WI38 (cell line): ENCODE results near the gene LPIN1.

ENCODE experiments used
- H3K4me3 ChIP-seq: 2 replicates; pipeline ENCODE4 v1.5.1; 2011; ENCODE audit warnings: low read depth, mild to moderate bottlenecking, control low read depth, low read length
- TF ChIP-seq, protein P1 (sequence below): IDR thresholded peaks from 2 replicates; pipeline ENCODE4 v1.5.1; 2012; ENCODE audit warnings: low read depth, mild to moderate bottlenecking, control low read depth, low read length

The LPIN1 gene

DNA sequence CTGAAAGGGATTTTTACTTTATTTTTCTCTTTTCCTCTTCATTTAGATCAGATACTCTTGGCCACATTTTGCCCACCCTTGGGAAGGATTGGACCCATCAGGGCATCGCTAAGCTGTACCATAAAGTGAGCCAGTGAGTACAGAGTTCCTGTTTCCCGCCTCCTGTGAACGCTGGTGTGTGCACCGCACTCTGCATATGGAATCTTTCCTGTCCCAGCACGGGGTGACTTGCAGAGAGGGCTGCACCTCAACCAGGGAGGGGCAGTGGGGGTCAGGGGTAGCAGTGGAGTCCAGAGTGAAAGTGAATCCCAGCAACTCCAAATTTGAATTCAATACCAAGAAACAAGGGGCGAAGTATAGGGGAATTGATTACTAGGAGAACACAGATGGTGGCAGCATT, 58.6 kb downstream of the LPIN1 start:
- TF ChIP-seq, protein P1, sequence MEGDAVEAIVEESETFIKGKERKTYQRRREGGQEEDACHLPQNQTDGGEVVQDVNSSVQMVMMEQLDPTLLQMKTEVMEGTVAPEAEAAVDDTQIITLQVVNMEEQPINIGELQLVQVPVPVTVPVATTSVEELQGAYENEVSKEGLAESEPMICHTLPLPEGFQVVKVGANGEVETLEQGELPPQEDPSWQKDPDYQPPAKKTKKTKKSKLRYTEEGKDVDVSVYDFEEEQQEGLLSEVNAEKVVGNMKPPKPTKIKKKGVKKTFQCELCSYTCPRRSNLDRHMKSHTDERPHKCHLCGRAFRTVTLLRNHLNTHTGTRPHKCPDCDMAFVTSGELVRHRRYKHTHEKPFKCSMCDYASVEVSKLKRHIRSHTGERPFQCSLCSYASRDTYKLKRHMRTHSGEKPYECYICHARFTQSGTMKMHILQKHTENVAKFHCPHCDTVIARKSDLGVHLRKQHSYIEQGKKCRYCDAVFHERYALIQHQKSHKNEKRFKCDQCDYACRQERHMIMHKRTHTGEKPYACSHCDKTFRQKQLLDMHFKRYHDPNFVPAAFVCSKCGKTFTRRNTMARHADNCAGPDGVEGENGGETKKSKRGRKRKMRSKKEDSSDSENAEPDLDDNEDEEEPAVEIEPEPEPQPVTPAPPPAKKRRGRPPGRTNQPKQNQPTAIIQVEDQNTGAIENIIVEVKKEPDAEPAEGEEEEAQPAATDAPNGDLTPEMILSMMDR: no peak

DNA sequence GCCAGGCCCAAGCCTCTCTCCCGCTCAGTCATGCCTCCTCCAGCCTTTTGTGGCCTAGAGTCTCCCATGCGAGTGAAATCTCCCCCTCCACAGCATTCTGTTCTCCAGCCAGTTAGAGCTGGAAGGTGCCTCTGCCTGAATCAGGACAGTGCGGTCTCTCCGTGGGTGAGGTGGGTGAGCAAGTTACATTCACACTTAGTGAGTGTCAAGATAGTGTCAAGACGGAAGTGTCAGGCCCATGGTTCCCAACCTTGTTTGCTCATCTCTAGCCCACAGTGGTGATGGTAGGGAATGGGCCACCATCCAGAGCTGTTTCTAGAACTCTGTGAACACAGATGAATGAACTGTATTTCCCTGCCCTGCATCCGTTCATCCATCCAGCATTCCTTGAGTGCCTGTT, 59.5 kb downstream of the LPIN1 start:
- TF ChIP-seq, protein P1: no peak
- H3K4me3 ChIP-seq: no peak overlapping the region

More for the DNA sequence above, 58.6 kb downstream of the LPIN1 start:
- H3K4me3 ChIP-seq: no peak overlapping the region

DNA sequence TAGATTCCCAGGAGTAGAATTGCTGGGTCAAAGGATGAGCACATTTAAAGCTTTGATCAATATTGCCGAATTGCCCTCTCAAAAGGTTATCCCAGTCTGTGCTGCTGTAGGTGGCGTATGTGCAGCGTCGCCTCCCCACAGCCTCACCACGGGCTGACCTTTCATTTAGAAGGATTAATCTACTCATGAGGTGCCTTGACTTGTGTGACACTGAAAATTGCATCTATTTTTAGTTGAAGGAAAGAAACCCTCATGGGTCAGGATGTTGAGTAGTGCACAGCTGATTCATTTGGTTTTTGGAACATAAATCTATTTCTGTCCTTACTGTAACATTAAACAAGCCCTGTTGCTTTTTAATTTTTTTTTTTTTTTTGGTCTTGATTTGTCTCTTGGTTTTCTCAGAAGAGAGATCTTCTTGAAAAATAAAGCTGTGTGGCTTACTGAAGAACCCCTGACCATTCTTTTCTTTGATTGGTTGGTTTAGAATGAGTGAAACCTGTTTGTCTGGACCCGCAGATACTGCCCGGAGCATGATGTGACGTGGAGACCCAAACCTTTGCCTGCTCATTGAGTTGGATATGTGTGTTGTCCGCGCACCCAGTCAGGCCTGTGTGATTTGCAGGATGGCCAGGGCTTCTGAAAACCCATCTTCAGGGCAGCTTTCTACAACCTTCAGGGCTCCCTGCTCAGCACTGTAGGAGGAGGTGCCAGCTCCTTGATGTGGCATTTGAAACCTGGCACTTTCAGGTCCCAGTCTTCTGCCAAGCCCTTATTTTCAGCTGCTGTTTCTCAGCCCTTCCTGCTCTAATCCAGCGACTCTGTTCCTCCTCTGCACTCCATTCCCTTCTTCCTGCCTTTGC, 61.0 kb downstream of the LPIN1 start:
- H3K4me3 ChIP-seq: no peak overlapping the region
- TF ChIP-seq, protein P1: no peak

DNA sequence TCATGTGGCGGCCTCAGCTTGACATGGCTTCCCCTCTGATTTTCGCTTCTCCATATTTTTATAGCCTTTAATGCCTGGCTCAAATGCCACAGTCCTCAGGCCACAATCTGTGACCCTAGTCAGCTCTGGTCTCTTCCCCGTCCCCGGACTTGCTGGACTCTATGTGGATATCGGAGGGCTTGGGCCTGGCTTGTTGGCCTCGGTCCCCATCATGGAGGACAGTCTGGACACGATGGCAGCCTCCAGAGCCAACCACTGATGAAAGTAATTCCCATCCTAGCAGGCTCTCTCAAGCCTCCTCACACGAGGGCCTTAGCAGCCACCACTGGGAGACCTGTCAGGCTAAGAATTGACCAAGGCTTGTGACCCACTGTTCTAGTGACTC, 61.6 kb downstream of the LPIN1 start:
- TF ChIP-seq, protein P1: no peak
- H3K4me3 ChIP-seq: no peak overlapping the region

DNA sequence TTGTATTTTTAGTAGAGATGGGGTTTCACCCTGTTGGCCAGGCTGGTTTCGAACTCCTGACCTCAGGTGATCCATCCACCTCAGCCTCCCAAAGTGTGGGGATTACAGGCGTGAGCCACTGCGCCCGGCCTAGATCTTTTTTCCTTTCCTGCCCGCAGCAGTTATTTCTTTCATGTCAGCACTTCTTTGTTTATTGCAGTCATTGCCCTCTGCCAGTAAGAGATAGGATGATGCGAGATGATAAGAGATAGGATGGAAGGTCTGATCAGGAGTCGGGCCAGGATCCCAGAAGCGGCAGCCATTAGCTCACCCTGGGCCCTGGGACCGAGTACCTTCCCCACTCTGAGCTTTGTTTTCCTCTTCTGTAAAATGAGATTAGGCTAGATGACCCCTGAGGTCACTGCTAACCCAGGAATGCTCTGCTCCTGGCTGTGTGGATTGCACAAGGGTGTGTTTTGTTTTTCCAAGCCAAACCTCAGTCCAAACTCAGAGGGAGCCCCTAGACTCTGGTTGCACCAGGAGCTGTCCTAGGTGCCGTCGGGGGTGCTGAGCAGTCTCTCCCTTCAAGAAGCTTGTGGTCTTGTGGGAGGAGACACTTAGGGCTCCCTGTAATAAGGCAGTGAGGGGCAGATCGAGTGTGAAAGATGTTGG, 63.3 kb downstream of the LPIN1 start:
- TF ChIP-seq, protein P1: no peak

DNA sequence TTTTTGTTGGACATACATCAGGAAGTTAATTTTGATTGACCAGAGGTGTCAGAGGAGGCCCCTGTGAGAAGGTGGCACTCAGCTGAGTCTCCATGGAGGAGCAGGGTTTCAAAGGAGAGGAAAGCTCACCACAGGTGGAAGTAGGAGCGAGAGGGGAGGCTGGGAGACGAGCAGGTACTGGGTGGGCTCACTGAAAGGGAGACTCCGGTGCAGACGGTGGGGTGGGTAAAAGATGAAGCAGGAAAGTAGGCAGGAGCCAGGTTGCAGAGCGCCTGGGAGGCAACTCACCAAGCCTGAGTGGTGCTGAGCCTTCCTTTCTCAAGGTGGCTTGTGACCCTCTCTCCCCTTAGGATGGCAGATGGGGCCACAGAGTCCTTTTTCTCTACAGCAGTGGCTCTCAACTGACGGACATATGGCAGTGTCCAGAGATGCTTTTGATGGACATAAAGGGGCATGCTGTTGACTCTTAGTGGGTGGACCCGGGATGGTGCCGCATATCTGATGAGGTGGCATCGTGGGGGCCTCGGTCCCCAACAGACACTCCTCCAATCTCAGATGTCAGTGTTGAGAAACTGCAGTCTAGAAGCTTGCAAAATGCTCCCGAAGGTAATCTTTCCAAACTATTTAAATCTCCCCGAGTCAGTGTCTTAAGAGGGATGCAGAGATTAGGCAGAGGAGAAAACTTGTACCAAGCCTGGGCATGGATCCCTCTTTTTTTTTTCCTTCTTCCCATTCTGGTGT, 64.0 kb downstream of the LPIN1 start:
- TF ChIP-seq, protein P1: no peak
- no peak overlapping the region for H3K4me3 ChIP-seq

More for the DNA sequence above, 63.3 kb downstream of the LPIN1 start:
- H3K4me3 ChIP-seq: no peak overlapping the region
